Activated T-cell treated with anti-CD3 and anti-CD28 coated beads, Interleukin-2, amount 50 U/mL, for 72 hours (primary cell): ENCODE data around the gene YARS1. TPM values are rescaled to one million over a fixed set of nuclear protein-coding genes. Genes with fewer than 3 reads are reported as not detected.
"Not testable (repeated sequence)": the region's sequence is repeated elsewhere in the genome, so short reads cannot be mapped to it uniquely, and the experiment has no call there.

Source experiments
- ATAC-seq, 2 donors: fragments of 150-1000 bp; cut with Tn5 transposase; replicated peaks in 1 of 2; 2 replicates each; pipeline ENCODE4 v1.10.0; 2021; ENCODE audit warnings: moderate library complexity in 2 of 2, mild to moderate bottlenecking in 1 of 2
- DNase-seq, 2 donors: peaks; one replicate each; pipeline ENCODE4 v3.0.0; 2021 to 2022; ENCODE audit warnings: mixed read lengths in 1 of 2
- H3K27ac Mint-ChIP-seq: one replicate; pipeline ENCODE4 v1.8.0; 2022; ENCODE audit warnings: mild to moderate bottlenecking, moderate library complexity, mixed read lengths
- H3K27me3 Mint-ChIP-seq: one replicate; pipeline ENCODE4 v1.8.0; 2022; ENCODE audit warnings: low read depth, mixed read lengths
- H3K36me3 Mint-ChIP-seq, 2 donors: one replicate each; pipeline ENCODE4 v1.8.0; 2022; ENCODE audit warnings: mixed read lengths in 2 of 2, mild to moderate bottlenecking in 1 of 2; ENCODE audit not compliant: insufficient read depth in 2 of 2
- H3K4me1 Mint-ChIP-seq: one replicate; pipeline ENCODE4 v1.8.0; 2022; ENCODE audit warnings: low read depth, mixed read lengths
- H3K4me3 Mint-ChIP-seq, 2 donors: one replicate each; pipeline ENCODE4 v1.8.0; 2022; ENCODE audit warnings: mild to moderate bottlenecking in 2 of 2, mixed read lengths in 2 of 2, moderate library complexity in 2 of 2
- H3K9me3 Mint-ChIP-seq, 2 donors: one replicate each; pipeline ENCODE4 v1.8.0; 2022; ENCODE audit warnings: mixed read lengths in 2 of 2
- total RNA-seq, 2 donors: library from RNA; stranded (reverse); gene quantifications; one replicate each; pipeline ENCODE4 v1.2.3, GENCODE V29; 2022

Gene YARS1
- total RNA-seq, 2 donors from 2014 or later, result 341 to 388 TPM

GRCh38 chr1:32810358-32810757 is 6.8 kb downstream of the YARS1 start:
- Mint-ChIP-seq H3K4me1 (peaks cover 68% of the 10 kb centered on the region), H3K4me3 (no peak overlapping the region)
- ATAC-seq, result no peak

DNA sequence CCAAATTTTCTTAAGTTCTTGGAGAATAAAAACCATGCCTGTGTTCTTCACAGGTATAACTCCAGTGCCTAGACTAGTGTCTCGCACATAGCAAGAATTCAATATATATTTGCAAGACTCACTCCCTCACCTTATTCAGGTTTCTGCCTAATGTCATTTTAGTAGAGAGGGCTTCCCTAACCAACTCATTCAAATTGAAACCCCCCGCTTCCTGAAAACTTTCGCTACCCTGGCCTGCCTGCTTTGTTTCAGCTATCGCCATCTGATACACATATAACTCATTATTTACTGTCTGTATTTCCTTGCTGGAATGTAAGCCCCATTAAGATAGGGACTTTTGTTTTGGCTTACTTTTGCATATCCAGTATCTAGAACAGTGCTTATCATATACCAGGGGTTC is 8.6 kb downstream of the YARS1 start:
- H3K9me3 Mint-ChIP-seq, result no peaks in the 10 kb centered on the region

More at GRCh38 chr1:32810358-32810757, 6.8 kb downstream of the YARS1 start:
- no peaks in the 10 kb centered on the region for H3K9me3 Mint-ChIP-seq
- no peak overlapping the region for H3K27ac Mint-ChIP-seq
- peaks cover 23 to 68% of the 10 kb centered on the region in 2 donors for H3K36me3 Mint-ChIP-seq
- H3K27me3 Mint-ChIP-seq, result no peaks in the 10 kb centered on the region
- no peak for DNase-seq

GRCh38 chr1:32806910-32807523 is 10.1 kb downstream of the YARS1 start:
- H3K4me1 Mint-ChIP-seq, result peaks cover 55% of the 10 kb centered on the region
- H3K27ac Mint-ChIP-seq, result no peak overlapping the region
- no peak for DNase-seq
- no peaks in the 10 kb centered on the region for H3K9me3 Mint-ChIP-seq
- no peak for ATAC-seq
- peaks cover 19 to 63% of the 10 kb centered on the region in 2 donors for H3K36me3 Mint-ChIP-seq
- no peaks in the 10 kb centered on the region for H3K27me3 Mint-ChIP-seq
- no peak overlapping the region for H3K4me3 Mint-ChIP-seq

More for the DNA sequence above, 8.6 kb downstream of the YARS1 start:
- peaks cover 21 to 62% of the 10 kb centered on the region in 2 donors for H3K36me3 Mint-ChIP-seq
- peaks cover 52% of the 10 kb centered on the region for H3K4me1 Mint-ChIP-seq
- no peak for DNase-seq
- no peak overlapping the region for H3K4me3 Mint-ChIP-seq
- no peaks in the 10 kb centered on the region for H3K27me3 Mint-ChIP-seq
- H3K27ac Mint-ChIP-seq, result no peak overlapping the region
- ATAC-seq, result no peak

DNA sequence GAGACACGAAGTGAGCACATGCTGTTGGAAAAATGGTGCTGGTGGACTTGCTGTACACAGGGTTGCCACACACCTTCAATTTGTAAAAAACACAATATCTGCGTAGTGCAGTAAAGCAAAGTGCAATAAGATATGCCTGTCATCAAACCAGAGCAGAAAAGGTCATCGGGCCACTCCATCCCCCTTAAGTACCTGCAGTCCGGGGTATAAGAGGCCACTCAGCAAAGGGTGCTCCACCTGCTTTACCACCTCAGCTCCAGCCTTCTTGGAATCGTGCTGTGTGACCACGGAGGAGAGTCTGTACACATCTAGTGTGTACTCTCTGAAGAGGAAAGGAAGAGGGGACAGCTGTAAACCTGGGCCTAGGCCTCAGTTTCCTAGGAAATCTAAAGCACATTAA is 10.9 kb downstream of the YARS1 start:
- Mint-ChIP-seq H3K36me3 (peaks cover 19 to 67% of the 10 kb centered on the region in 2 donors), H3K4me1 (peaks cover 57% of the 10 kb centered on the region), H3K27ac (no peak overlapping the region), H3K4me3 (no peak overlapping the region), H3K27me3 (no peaks in the 10 kb centered on the region), H3K9me3 (no peaks in the 10 kb centered on the region)
- no peak for DNase-seq
- no peak for ATAC-seq

- H3K27ac Mint-ChIP-seq, DNase-seq, H3K9me3 Mint-ChIP-seq, H3K4me3 Mint-ChIP-seq, H3K27me3 Mint-ChIP-seq, ATAC-seq: not testable (repeated sequence)
- H3K36me3 Mint-ChIP-seq, result peaks cover 19 to 64% of the 10 kb centered on the region in 2 donors
- peaks cover 58% of the 10 kb centered on the region for H3K4me1 Mint-ChIP-seq
These were observed 12.7 kb downstream of the YARS1 start for GRCh38 chr1:32804460-32804859.

- DNase-seq (peak; percentile 57 to 70), ATAC-seq (peak; percentile 80 to 81)
- H3K4me3 Mint-ChIP-seq, result peak overlapping the region; percentile 67
- no peaks in the 10 kb centered on the region for H3K9me3 Mint-ChIP-seq
- H3K27me3 Mint-ChIP-seq, result no peaks in the 10 kb centered on the region
- peaks cover 66% of the 10 kb centered on the region for H3K4me1 Mint-ChIP-seq
- peak overlapping the region; percentile 57 for H3K27ac Mint-ChIP-seq
- H3K36me3 Mint-ChIP-seq, result peaks cover 13 to 63% of the 10 kb centered on the region in 2 donors
These were observed 16.0 kb downstream of the YARS1 start for GRCh38 chr1:32801096-32801715.

DNA sequence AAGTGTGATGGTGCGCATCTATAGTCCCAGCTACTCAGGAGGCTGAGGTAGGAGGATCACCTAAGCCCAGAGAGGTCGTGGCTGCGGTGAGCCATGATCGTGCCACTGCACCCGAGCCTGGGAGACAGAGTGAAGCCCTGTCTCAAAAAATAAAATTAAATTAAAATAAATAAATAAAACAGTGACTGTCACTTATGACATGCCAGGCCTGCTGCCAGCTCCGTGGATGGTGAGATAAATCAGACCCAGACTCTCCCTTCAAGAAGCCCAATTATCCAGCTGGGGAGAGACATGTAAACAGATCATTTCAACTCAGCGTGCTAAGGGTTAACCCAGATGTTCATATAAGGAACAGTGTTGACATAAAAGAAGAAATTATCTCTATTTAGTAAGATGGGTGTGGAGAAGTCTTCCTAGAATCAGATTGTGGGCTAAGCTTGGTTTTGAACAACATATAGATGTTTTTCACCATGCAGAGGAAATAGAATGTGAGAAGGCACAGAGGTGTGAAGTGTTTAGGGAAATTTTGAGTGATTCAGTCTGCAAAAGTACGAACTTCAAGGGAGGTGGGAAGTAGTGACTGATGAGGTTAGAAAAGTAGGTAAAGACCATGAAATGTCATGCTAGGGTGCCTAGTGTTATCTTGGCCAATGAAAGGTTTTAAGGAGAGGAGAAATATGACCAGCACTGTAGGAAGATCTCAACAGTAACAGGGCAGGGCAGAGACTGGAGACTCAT is 18.3 kb downstream of the YARS1 start:
- DNase-seq (peak; percentile 31 to 46), ATAC-seq (peak; percentile 82 to 84)
- peaks cover 7 to 54% of the 10 kb centered on the region in 2 donors for H3K36me3 Mint-ChIP-seq
- no peaks in the 10 kb centered on the region for H3K9me3 Mint-ChIP-seq
- H3K27me3 Mint-ChIP-seq, result no peaks in the 10 kb centered on the region
- peak overlapping the region; percentile 92 for H3K27ac Mint-ChIP-seq
- peaks cover 68% of the 10 kb centered on the region for H3K4me1 Mint-ChIP-seq
- peak overlapping the region; percentile 70 to 75 for H3K4me3 Mint-ChIP-seq

- no peak for ATAC-seq
- Mint-ChIP-seq H3K27me3 (no peaks in the 10 kb centered on the region), H3K9me3 (no peaks in the 10 kb centered on the region), H3K4me1 (peaks cover 67% of the 10 kb centered on the region), H3K36me3 (peaks cover 8 to 55% of the 10 kb centered on the region in 2 donors), H3K27ac (peak overlapping the region; percentile 92), H3K4me3 (peak overlapping the region; percentile 53 to 75)
- no peak for DNase-seq
These were observed 19.0 kb downstream of the YARS1 start for GRCh38 chr1:32798191-32798590.

GRCh38 chr1:32797456-32797855 is 19.7 kb downstream of the YARS1 start:
- Mint-ChIP-seq H3K9me3 (no peaks in the 10 kb centered on the region), H3K36me3 (peaks cover 13 to 57% of the 10 kb centered on the region in 2 donors), H3K27ac (no peak overlapping the region), H3K4me1 (peaks cover 60% of the 10 kb centered on the region), H3K27me3 (no peaks in the 10 kb centered on the region), H3K4me3 (no peak overlapping the region)
- ATAC-seq (no peak), DNase-seq (no peak)

DNA sequence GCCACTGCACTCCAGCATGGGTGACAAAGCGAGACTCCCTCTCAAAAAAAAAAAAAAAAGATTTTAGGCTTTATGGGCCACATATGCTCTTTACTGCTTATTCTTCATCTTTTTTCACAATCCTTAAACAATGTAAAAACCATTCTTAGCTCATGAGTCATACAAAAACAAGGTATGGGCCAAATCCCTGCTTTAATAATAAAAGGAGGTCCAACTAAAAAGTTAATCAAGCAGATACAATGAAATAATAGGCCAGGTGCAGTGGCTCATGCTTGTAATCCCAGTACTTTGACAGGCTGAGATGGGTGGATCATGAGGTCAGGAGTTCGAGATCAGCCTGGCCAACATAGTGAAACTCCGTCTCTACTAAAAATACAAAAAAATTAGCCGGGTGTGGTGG is 21.4 kb downstream of the YARS1 start:
- not testable (repeated sequence) for H3K9me3 Mint-ChIP-seq, H3K4me3 Mint-ChIP-seq, H3K27me3 Mint-ChIP-seq, DNase-seq, ATAC-seq, H3K27ac Mint-ChIP-seq
- Mint-ChIP-seq H3K4me1 (peaks cover 48% of the 10 kb centered on the region), H3K36me3 (peaks cover 15 to 61% of the 10 kb centered on the region in 2 donors)

GRCh38 chr1:32791881-32792280 is 25.3 kb downstream of the YARS1 start:
- H3K27ac Mint-ChIP-seq, result peak overlapping the region; percentile 60
- peaks cover 13 to 42% of the 10 kb centered on the region in 2 donors for H3K36me3 Mint-ChIP-seq
- peaks cover 11% of the 10 kb centered on the region for H3K4me1 Mint-ChIP-seq
- ATAC-seq, result no peak
- no peak overlapping the region for H3K4me3 Mint-ChIP-seq
- no peaks in the 10 kb centered on the region for H3K9me3 Mint-ChIP-seq
- no peaks in the 10 kb centered on the region for H3K27me3 Mint-ChIP-seq
- DNase-seq, result no peak

GRCh38 chr1:32789356-32789755 is 27.8 kb downstream of the YARS1 start:
- H3K9me3 Mint-ChIP-seq, H3K27me3 Mint-ChIP-seq, H3K4me3 Mint-ChIP-seq, DNase-seq, H3K27ac Mint-ChIP-seq: not testable (repeated sequence)
- peak in 1 of 2 donors; percentile 66 for ATAC-seq
- H3K36me3 Mint-ChIP-seq, result peaks cover 18 to 45% of the 10 kb centered on the region in 2 donors
- peaks cover 11% of the 10 kb centered on the region for H3K4me1 Mint-ChIP-seq

DNA sequence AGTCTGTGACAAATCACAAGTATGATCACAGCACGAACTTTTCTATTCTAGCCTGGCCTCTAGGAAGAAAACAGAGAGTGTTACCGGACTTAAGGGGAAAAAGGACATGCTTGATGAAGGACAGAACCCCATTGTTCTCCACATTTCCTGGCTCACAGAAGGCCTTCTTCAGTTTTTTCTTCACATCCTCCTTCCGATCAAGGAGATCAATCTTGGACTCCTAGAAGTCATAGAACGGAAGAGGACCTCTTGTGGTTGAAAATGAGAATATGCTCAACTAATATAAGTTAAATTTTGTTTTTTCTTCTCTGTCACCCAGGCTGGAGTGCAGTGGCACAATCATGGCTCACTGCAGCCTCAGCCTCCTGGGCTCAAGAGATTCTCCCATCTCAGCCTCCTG is 30.3 kb downstream of the YARS1 start:
- ATAC-seq (no peak), DNase-seq (no peak)
- H3K4me1 Mint-ChIP-seq, result peaks cover under 1% of the 10 kb centered on the region
- peaks cover 10 to 39% of the 10 kb centered on the region in 2 donors for H3K36me3 Mint-ChIP-seq
- H3K27ac Mint-ChIP-seq, result peak overlapping the region; percentile 77
- H3K4me3 Mint-ChIP-seq, result no peak overlapping the region
- H3K27me3 Mint-ChIP-seq, result no peaks in the 10 kb centered on the region
- H3K9me3 Mint-ChIP-seq, result no peaks in the 10 kb centered on the region
